Spleen (tissue), 11 donors: ENCODE results near the gene WDFY4. TPM values are rescaled to one million over a fixed set of nuclear protein-coding genes. Genes with fewer than 3 reads are reported as not detected.

ENCODE experiments used
- DNase-seq: peaks from one replicate; pipeline ENCODE4 v3.0.0-alpha.2; 2020
- H3K27ac ChIP-seq, 8 donors: fragments of 200-600 bp; sonication (generic) in 7 of 8; 1 replicate in 4 of 8; 2 replicates in 4 of 8; pipeline versions ENCODE4 v1.5.0 to v1.8.0; 2016 to 2021; ENCODE audit warnings: inconsistent platforms in 4 of 8, mild to moderate bottlenecking in 4 of 8, moderate library complexity in 1 of 8
- H3K27me3 ChIP-seq, 7 donors: fragments of 200-600 bp; sonication (generic) in 6 of 7; replicated peaks in 1 of 7; 1 replicate in 4 of 7; 2 replicates in 3 of 7; pipeline versions ENCODE4 v1.5.0 to v1.8.0; 2016 to 2021; ENCODE audit warnings: inconsistent platforms in 3 of 7, mild to moderate bottlenecking in 1 of 7
- H3K36me3 ChIP-seq, 6 donors: fragments of 200-600 bp; sonication (generic) in 5 of 6; 1 replicate in 4 of 6; 2 replicates in 2 of 6; pipeline versions ENCODE4 v1.5.0 to v1.8.0; 2016 to 2021; ENCODE audit warnings: inconsistent platforms in 2 of 6
- H3K4me1 ChIP-seq, 6 donors: fragments of 200-600 bp; sonication (generic) in 5 of 6; 1 replicate in 3 of 6; 2 replicates in 3 of 6; pipeline versions ENCODE4 v1.5.0 to v1.8.0; 2016 to 2021; ENCODE audit warnings: inconsistent platforms in 3 of 6
- H3K4me3 ChIP-seq, 8 donors: fragments of 200-600 bp; sonication (generic) in 7 of 8; 1 replicate in 4 of 8; 2 replicates in 4 of 8; pipeline versions ENCODE4 v1.5.0 to v1.8.0; 2016 to 2021; ENCODE audit warnings: inconsistent platforms in 4 of 8, mild to moderate bottlenecking in 4 of 8, moderate library complexity in 2 of 8
- H3K9me3 ChIP-seq, 8 donors: fragments of 200-600 bp; sonication (generic) in 7 of 8; 1 replicate in 4 of 8; 2 replicates in 4 of 8; pipeline versions ENCODE4 v1.5.0 to v1.8.0; 2016 to 2021; ENCODE audit warnings: inconsistent platforms in 4 of 8
- CTCF ChIP-seq, 11 experiments: fragments of 200-600 bp in 7 of 11; fragments of 450-650 bp in 4 of 11; sonication (generic) in 4 of 11; IDR thresholded peaks in 8 of 11; conservative IDR thresholded peaks in 3 of 11; 1 replicate in 7 of 11; 2 replicates in 4 of 11; pipeline versions ENCODE4 v1.4.0 to v1.8.0; 2016 to 2021; ENCODE audit warnings: antibody characterized with exemption in 11 of 11, inconsistent platforms in 4 of 11, mild to moderate bottlenecking in 1 of 11
- POLR2A ChIP-seq, 3 donors: fragments of 450-650 bp; IDR thresholded peaks; one replicate each; pipeline ENCODE4 v1.5.1; 2017; ENCODE audit warnings: antibody characterized with exemption in 3 of 3, mild to moderate bottlenecking in 1 of 3
- POLR2AphosphoS5 ChIP-seq, 3 donors: sonication (generic); formaldehyde crosslinking; IDR thresholded peaks; one replicate each; pipeline ENCODE4 v1.5.1; 2017; ENCODE audit warnings: antibody characterized with exemption in 3 of 3
- WGBS, 5 donors: extraction: QIAGEN DNeasy Blood & Tissue Kit in 3 of 5; methylation state at CpG; one replicate each; pipeline versions ENCODE4 v1.1.5 to v1.1.7; 2013 to 2018; 5-methylcytosine and 5-hydroxymethylcytosine counted together
- intact Hi-C: fragments of 100-400 bp; cut with DNase I; formaldehyde crosslinking; loops from one replicate; pipeline ENCODE4 v1.15.0; 2023; ENCODE audit warnings: low total_unique reads
- polyA plus RNA-seq, 3 donors: library from polyadenylated mRNA; stranded (reverse); fragments of 200-250 nt; gene quantifications; one replicate each; pipeline ENCODE4 v1.2.1, GENCODE V29; 2013
- total RNA-seq, 7 donors: library from RNA; depleted of rRNA in 3 of 7; stranded (reverse); fragments of >200 nt in 3 of 7; fragmentation: NEBNext Ultra II Directional in 4 of 7; extraction: Animal tissue kit (Norgen Biotek cat#: 25700) in 4 of 7; gene quantifications; one replicate each; pipeline versions ENCODE4 v1.1.0 to v1.2.1, GENCODE V29; 2016 to 2021
- donor health status: healthy with polysubstance abuse.
- donor health status: DM: no; HTN: no; CAD: no; lungs with moderate emphysema.
- donor health status: DM: no; HTN: no; CAD: no.
- donor health status: Bipolar disorder and iron deficiency.
- donor health status: healthy.
- donor health status: DM: no; HTN: no; CAD: no.
- donor health status: DM: yes; HTN: yes; CAD: no.

WDFY4 gene
- total and polyA plus RNA-seq, 10 donors = 31.7 to 120 (median 88.9) TPM

DNA sequence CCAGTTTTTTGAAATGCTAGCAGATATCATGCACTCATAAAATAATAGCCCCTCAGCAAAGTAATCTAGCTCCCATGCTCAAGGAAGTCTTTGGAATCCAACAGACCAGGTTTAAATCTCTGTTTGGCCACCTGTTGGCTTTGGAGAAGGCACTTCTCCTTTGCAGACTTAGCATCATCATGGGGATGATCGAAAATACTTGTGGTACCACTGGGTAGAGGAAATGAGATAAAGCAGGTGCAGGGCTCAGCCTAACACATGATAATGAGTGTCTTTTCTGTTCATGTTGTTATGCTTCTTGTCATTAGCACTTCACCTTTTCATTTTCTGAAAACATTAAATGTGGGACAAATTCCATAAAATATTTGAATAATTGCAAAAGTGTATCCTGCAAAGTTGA is 187.6 kb downstream of the WDFY4 start:
- intact Hi-C loops = no loop called here
- 68 to 93% (median 76%) methylated on average over 1 of the region's 1 CpG for WGBS, 5 donors

DNA sequence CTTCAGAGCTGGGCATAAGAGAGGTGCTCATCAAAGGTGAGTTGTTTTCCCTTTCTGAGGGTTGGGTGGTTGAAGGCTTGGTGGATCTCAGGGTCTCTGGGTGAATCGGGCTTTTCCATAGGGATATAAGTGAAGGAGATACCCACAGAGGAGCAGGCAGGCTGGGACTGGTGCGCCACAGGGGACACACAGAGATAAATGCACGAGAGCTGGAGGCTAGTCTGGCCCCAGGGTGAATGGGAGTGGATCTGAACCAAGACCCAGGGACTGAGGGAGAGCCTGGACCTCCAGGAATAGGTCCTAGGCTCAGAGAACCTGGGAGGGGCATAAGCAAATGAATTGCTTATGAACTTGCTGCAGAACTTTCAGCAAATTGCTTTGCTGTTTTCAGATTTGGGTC is 193.4 kb downstream of the WDFY4 start:
- no peaks in the 10 kb centered on the region for H3K4me1 ChIP-seq
- no peak for DNase-seq
- peaks cover 0 to 100% (median 24%) of the 10 kb centered on the region in 6 donors for H3K36me3 ChIP-seq
- intact Hi-C loops = no loop called here
- no peak for TF ChIP-seq POLR2A (IDR thresholded peaks at IDR 0.05)
- no peak for TF ChIP-seq POLR2AphosphoS5 (IDR thresholded peaks at IDR 0.05)
- TF ChIP-seq CTCF (IDR thresholded peaks at IDR 0.05 in 8 of 11, conservative IDR thresholded peaks at IDR 0.05 in 3 of 11) = no peak
- WGBS, 5 donors = 78 to 91% (median 89%) methylated on average over 3 of the region's 3 CpGs
- no peaks in the 10 kb centered on the region for H3K9me3 ChIP-seq
- H3K4me3 ChIP-seq = no peak overlapping the region
- H3K27me3 ChIP-seq = no peaks in the 10 kb centered on the region
- no peak overlapping the region for H3K27ac ChIP-seq

More for the DNA sequence above, 187.6 kb downstream of the WDFY4 start:
- Histone ChIP-seq H3K27ac (no peak overlapping the region), H3K27me3 (no peaks in the 10 kb centered on the region), H3K4me1 (no peaks in the 10 kb centered on the region), H3K36me3 (peaks cover 0 to 100% (median 12%) of the 10 kb centered on the region in 6 donors), H3K4me3 (no peak overlapping the region), H3K9me3 (no peaks in the 10 kb centered on the region)
- TF ChIP-seq CTCF (IDR thresholded peaks at IDR 0.05 in 8 of 11, conservative IDR thresholded peaks at IDR 0.05 in 3 of 11) = no peak
- no peak for TF ChIP-seq POLR2A (IDR thresholded peaks at IDR 0.05)
- no peak for TF ChIP-seq POLR2AphosphoS5 (IDR thresholded peaks at IDR 0.05)
- DNase-seq = no peak

DNA sequence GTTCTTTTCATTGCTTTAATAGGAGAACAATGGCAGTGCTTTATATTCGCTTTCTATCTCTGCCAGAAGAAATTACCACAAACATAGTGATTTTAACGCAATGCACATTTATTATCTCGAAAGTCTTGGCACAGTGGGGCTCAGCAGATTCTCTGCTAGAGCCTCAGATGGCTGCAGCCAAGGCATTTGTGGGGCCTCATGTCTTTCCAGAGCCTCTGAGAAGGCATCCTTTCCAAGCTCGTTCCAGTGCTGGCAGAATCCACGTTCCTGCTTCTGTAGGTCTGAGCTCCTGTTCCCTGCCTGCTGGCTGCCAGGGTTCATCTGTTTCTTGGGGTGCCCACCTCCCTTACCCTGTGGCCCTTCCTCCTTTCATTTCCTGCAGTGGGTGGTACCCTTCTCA is 194.8 kb downstream of the WDFY4 start:
- Histone ChIP-seq H3K4me3 (no peak overlapping the region), H3K9me3 (no peaks in the 10 kb centered on the region), H3K4me1 (no peaks in the 10 kb centered on the region), H3K36me3 (peaks cover 0 to 99% (median 20%) of the 10 kb centered on the region in 6 donors), H3K27me3 (no peaks in the 10 kb centered on the region), H3K27ac (no peak overlapping the region)
- no peak for DNase-seq
- 79 to 89% (median 86%) methylated on average over 5 of the region's 5 CpGs for WGBS, 5 donors
- TF ChIP-seq POLR2AphosphoS5 (IDR thresholded peaks at IDR 0.05) = no peak
- no peak for TF ChIP-seq POLR2A (IDR thresholded peaks at IDR 0.05)
- no peak for TF ChIP-seq CTCF (IDR thresholded peaks at IDR 0.05 in 8 of 11, conservative IDR thresholded peaks at IDR 0.05 in 3 of 11)
- intact Hi-C loops = no loop called here

DNA sequence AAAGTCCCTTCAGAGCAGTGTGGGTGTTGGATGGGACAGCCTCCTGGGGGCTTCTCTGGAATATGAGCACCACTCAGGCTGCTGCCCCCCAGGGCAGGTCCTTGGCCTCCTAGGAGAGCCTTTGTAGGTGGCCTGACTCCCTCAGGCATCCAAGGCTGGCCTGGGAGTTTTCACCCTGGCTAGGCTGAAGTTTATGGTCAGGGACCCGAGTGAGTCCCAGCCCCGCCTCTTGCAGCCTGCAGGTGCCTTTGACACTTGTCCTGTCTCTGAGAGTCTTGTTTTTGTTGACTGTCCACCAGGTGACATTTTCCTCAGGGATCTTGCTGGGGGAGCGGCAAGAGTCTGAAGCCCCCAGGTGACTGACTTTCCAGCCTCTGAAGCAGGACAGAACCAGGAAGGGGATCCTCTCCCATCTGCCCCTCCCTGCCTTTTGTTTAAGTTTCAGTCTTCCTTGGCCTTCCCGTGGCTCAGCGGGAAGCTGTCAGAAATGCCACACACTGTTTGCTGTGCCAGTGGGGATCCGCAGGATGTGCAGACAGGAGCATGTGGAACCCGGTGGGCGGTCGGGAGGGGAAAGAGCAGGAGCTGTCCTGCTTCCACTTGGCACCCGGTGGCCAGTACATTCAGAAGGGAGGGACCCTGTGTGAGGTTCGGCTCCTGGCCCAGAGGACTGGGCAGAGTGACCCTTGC is 195.5 kb downstream of the WDFY4 start:
- peaks cover 0 to 98% (median 20%) of the 10 kb centered on the region in 6 donors for H3K36me3 ChIP-seq
- intact Hi-C loops = no loop called here

More for the DNA sequence above, 195.5 kb downstream of the WDFY4 start:
- Histone ChIP-seq H3K4me3 (no peak overlapping the region), H3K4me1 (no peaks in the 10 kb centered on the region), H3K27ac (no peak overlapping the region), H3K27me3 (no peaks in the 10 kb centered on the region), H3K9me3 (no peaks in the 10 kb centered on the region)
- WGBS, 5 donors = 72 to 81% (median 73%) methylated on average over 8 to 11 of the region's 11 CpGs
- no peak for DNase-seq
- TF ChIP-seq POLR2AphosphoS5 (IDR thresholded peaks at IDR 0.05) (no peak), POLR2A (IDR thresholded peaks at IDR 0.05) (no peak), CTCF (IDR thresholded peaks at IDR 0.05 in 8 of 11, conservative IDR thresholded peaks at IDR 0.05 in 3 of 11) (no peak)
